Fibroblast of villous mesenchyme (primary cell): ENCODE results near the gene TNS3. TPM values are rescaled to one million over a fixed set of nuclear protein-coding genes. Genes with fewer than 3 reads are reported as not detected.
"Not testable (repeated sequence)": the region's sequence is repeated elsewhere in the genome, so short reads cannot be mapped to it uniquely, and the experiment has no call there.

Experiments
- DNase-seq: peaks from one replicate; pipeline ENCODE4 v3.0.0-alpha.2; 2010; ENCODE audit warnings: low read depth
- H3K4me3 ChIP-seq: 2 replicates; pipeline ENCODE4 v1.5.1; 2011; ENCODE audit warnings: low read depth, mild to moderate bottlenecking, low read length
- CTCF ChIP-seq: IDR thresholded peaks from 2 replicates; pipeline ENCODE4 v1.5.1; 2012; ENCODE audit warnings: low read depth, mild to moderate bottlenecking, low read length; ENCODE audit not compliant: insufficient read depth
- total RNA-seq: library from RNA; depleted of rRNA; stranded (reverse); fragments of >200 nt; gene quantifications from 2 replicates; pipeline ENCODE4 v1.2.3, GENCODE V29; 2012

TNS3 gene
- total RNA-seq, 1 donor = 202 TPM

DNA sequence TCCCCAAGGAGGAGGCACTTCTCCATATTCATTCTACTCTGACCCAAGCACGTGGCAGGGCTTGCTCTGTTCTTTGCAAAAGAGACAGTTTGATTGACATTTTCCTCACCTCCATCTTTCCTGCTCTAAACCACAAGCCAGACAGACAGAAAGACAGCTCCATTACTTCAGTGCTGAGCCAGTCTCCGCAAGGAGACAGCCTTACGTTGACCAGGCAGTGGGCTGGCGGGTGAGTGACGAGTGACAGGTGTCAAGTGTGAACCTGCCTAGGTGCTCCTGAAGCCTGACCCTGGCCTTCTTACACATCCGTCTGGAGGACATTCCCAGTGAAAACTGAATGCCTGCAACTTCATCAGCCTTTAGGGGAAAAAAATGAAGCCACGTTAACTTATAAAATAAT lies 314.6 kb downstream of the TNS3 start:
- no peak for DNase-seq
- H3K4me3 ChIP-seq = no peak overlapping the region

DNA sequence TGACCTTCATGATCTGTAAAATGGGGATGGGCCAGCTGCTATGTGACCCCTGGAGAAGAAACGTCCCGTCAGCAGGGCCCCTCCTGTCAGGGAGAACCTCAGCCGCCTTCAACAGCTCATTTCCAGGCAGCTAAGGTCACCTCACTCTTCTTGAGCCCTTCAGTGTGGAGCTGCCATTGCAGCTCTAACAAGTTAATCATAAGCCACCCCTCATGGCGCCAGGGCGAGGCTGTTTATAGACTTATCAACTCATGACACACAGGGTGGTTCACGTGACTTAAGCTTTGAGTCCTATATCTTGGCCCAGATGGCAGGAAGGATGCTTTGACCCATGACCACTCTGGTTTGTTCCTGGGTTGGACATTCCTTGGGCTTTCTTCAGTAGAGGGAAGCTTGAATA lies 315.1 kb downstream of the TNS3 start:
- no peak overlapping the region for H3K4me3 ChIP-seq
- DNase-seq = peak; percentile 47
- no peak for TF ChIP-seq CTCF

More for the DNA sequence above, 314.6 kb downstream of the TNS3 start:
- TF ChIP-seq CTCF = no peak

- peak; percentile 92 for TF ChIP-seq CTCF
- DNase-seq = peak; percentile 77
These were observed 315.7 kb downstream of the TNS3 start for GRCh38 chr7:47266131-47266706.

GRCh38 chr7:47265621-47266020 lies 316.3 kb downstream of the TNS3 start:
- no peak for DNase-seq
- no peak overlapping the region for H3K4me3 ChIP-seq
- no peak for TF ChIP-seq CTCF

More at GRCh38 chr7:47266131-47266706, 315.7 kb downstream of the TNS3 start:
- no peak overlapping the region for H3K4me3 ChIP-seq

GRCh38 chr7:47264021-47264651 lies 317.8 kb downstream of the TNS3 start:
- DNase-seq = peak; percentile 39
- no peak for TF ChIP-seq CTCF
- H3K4me3 ChIP-seq = no peak overlapping the region

- no peak for DNase-seq
- H3K4me3 ChIP-seq = no peak overlapping the region
- TF ChIP-seq CTCF = no peak
These were observed 319.0 kb downstream of the TNS3 start for GRCh38 chr7:47262881-47263280.

DNA sequence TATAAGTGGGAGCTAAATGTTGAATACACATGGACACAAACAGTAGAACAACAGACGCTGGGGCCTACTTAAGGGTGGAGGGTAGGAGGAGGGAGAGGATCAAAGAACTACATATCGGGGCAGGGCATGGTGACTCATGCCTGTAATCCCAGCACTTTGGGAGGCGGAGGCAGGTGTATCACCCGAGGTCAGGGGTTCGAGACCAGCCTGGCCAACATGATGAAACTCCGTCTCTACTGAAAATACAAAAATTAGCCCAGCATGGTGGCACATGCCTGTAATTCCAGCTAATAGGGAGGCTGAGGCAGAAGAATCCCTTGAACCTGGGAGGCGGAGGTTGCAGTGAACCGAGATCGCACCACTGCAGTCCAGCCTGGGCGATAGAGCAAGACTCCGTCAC lies 319.8 kb downstream of the TNS3 start:
- H3K4me3 ChIP-seq, DNase-seq: not testable (repeated sequence)
